SK-N-SH treated with all-trans-retinoic acid at 6 μM for 48 hours (cell line): ENCODE data around the gene BCORL1.

Experiments used
- ATAC-seq: fragments of 200-7000 bp; cut with Tn5 transposase; 3 replicates; pipeline ENCODE4 v1.9.1; 2020; ENCODE audit warnings: mild to moderate bottlenecking, moderate library complexity
- ARNTL ChIP-seq: fragments of 450-650 bp; formaldehyde crosslinking; IDR thresholded peaks from 2 replicates; pipeline ENCODE4 v1.5.0; 2020; ENCODE audit warnings: low read depth, mild to moderate bottlenecking, moderate library complexity, borderline replicate concordance
- BACH2 ChIP-seq: fragments of 250-450 bp; sonication (Bioruptor Pico); IDR thresholded peaks from 2 replicates; pipeline ENCODE4 v1.9.0; 2021; ENCODE audit warnings: mild to moderate bottlenecking, borderline replicate concordance
- CREB5 ChIP-seq: fragments of 250-450 bp; sonication (Bioruptor Pico); IDR thresholded peaks from 2 replicates; pipeline ENCODE4 v1.5.1; 2020; ENCODE audit warnings: low read depth, mild to moderate bottlenecking, moderate library complexity
- CSDC2 ChIP-seq: fragments of 250-450 bp; sonication (Bioruptor Pico); IDR thresholded peaks from 2 replicates; pipeline ENCODE4 v1.5.0; 2020; ENCODE audit warnings: mild to moderate bottlenecking, moderate library complexity
- ESRRG ChIP-seq: fragments of 250-450 bp; sonication (Bioruptor Pico); IDR thresholded peaks from 2 replicates; pipeline ENCODE4 v1.6.1; 2021; ENCODE audit warnings: mild to moderate bottlenecking
- GLIS3 ChIP-seq: fragments of 250-450 bp; sonication (Bioruptor Pico); IDR thresholded peaks from 2 replicates; pipeline ENCODE4 v1.5.0; 2020; ENCODE audit warnings: mild to moderate bottlenecking, moderate library complexity
- ISL1 ChIP-seq: fragments of 250-450 bp; sonication (Bioruptor Pico); IDR thresholded peaks from 2 replicates; pipeline ENCODE4 v2.1.2; 2022; ENCODE audit warnings: mild to moderate bottlenecking, moderate library complexity
- PATZ1 ChIP-seq: fragments of 250-450 bp; sonication (Bioruptor Pico); IDR thresholded peaks from 2 replicates; pipeline ENCODE4 v1.8.0; 2020; ENCODE audit warnings: mild to moderate bottlenecking, moderate library complexity, borderline replicate concordance
- PPARA ChIP-seq: fragments of 250-450 bp; sonication (Bioruptor Pico); IDR thresholded peaks from 2 replicates; pipeline ENCODE4 v1.5.0; 2020; ENCODE audit warnings: mild to moderate bottlenecking, borderline replicate concordance
- RARB ChIP-seq: fragments of 250-450 bp; sonication (Bioruptor Pico); IDR thresholded peaks from 2 replicates; pipeline ENCODE4 v1.8.0; 2021; ENCODE audit warnings: mild to moderate bottlenecking, moderate library complexity
- SNAI2 ChIP-seq: fragments of 250-450 bp; sonication (Bioruptor Pico); IDR thresholded peaks from 2 replicates; pipeline ENCODE4 v1.5.0; 2020; ENCODE audit warnings: mild to moderate bottlenecking, moderate library complexity
- TCF4 ChIP-seq: fragments of 250-450 bp; sonication (Bioruptor Pico); IDR thresholded peaks from 2 replicates; pipeline ENCODE4 v1.8.0; 2021; ENCODE audit warnings: mild to moderate bottlenecking, moderate library complexity, borderline replicate concordance
- TSHZ2 ChIP-seq: fragments of 250-450 bp; sonication (Bioruptor Pico); IDR thresholded peaks from 2 replicates; pipeline ENCODE4 v1.5.0; 2020; ENCODE audit warnings: mild to moderate bottlenecking, moderate library complexity
- ZC3H10 ChIP-seq: fragments of 250-450 bp; sonication (Bioruptor Pico); IDR thresholded peaks from 2 replicates; pipeline ENCODE4 v1.5.1; 2021; ENCODE audit warnings: mild to moderate bottlenecking, moderate library complexity
- ZFP3 ChIP-seq: fragments of 250-450 bp; sonication (Bioruptor Pico); IDR thresholded peaks from 2 replicates; pipeline ENCODE4 v1.5.0; 2020; ENCODE audit warnings: mild to moderate bottlenecking, moderate library complexity
- ZNF565 ChIP-seq: fragments of 450-650 bp; formaldehyde crosslinking; conservative IDR thresholded peaks from 2 replicates; pipeline ENCODE4 v1.5.0; 2020; ENCODE audit warnings: low read depth, mild to moderate bottlenecking, moderate library complexity
- ZNF70 ChIP-seq: fragments of 450-650 bp; formaldehyde crosslinking; IDR thresholded peaks from 2 replicates; pipeline ENCODE4 v1.5.0; 2020; ENCODE audit warnings: mild to moderate bottlenecking, moderate library complexity
- ZNF8 ChIP-seq: fragments of 450-650 bp; formaldehyde crosslinking; IDR thresholded peaks from 2 replicates; pipeline ENCODE4 v1.5.0; 2020; ENCODE audit warnings: mild to moderate bottlenecking, moderate library complexity
- TF ChIP-seq, protein P1 (sequence below): fragments of 250-450 bp; sonication (Bioruptor Pico); IDR thresholded peaks from 2 replicates; pipeline ENCODE4 v1.8.0; 2021; ENCODE audit warnings: low read depth, mild to moderate bottlenecking, moderate library complexity, borderline replicate concordance
- TF ChIP-seq, protein P2 (sequence below): fragments of 250-450 bp; sonication (Bioruptor Pico); IDR thresholded peaks from 2 replicates; pipeline ENCODE4 v1.5.1; 2021; ENCODE audit warnings: mild to moderate bottlenecking, moderate library complexity

BCORL1 gene

GRCh38 chrX:130094696-130095095, 112.3 kb downstream of the BCORL1 start:
- no peak for ATAC-seq
- no peak for TF ChIP-seq CSDC2 (CRISPR knock-in tag)
- no peak for TF ChIP-seq RARB (CRISPR knock-in tag)

GRCh38 chrX:130095249-130096030, 113.0 kb downstream of the BCORL1 start:
- no peak for ATAC-seq
- TF ChIP-seq ARNTL (CRISPR knock-in tag) (no peak), TCF4 (no peak), CREB5 (CRISPR knock-in tag) (no peak), PPARA (CRISPR knock-in tag) (no peak), ZC3H10 (CRISPR knock-in tag) (no peak), ZNF565 (no peak), SNAI2 (no peak), ZFP3 (CRISPR knock-in tag) (no peak), ZNF70 (CRISPR knock-in tag) (no peak), GLIS3 (CRISPR knock-in tag) (no peak)
- TF ChIP-seq, protein P1, sequence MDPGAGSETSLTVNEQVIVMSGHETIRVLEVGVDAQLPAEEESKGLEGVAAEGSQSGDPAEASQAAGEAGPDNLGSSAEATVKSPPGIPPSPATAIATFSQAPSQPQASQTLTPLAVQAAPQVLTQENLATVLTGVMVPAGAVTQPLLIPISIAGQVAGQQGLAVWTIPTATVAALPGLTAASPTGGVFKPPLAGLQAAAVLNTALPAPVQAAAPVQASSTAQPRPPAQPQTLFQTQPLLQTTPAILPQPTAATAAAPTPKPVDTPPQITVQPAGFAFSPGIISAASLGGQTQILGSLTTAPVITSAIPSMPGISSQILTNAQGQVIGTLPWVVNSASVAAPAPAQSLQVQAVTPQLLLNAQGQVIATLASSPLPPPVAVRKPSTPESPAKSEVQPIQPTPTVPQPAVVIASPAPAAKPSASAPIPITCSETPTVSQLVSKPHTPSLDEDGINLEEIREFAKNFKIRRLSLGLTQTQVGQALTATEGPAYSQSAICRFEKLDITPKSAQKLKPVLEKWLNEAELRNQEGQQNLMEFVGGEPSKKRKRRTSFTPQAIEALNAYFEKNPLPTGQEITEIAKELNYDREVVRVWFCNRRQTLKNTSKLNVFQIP (CRISPR knock-in tag): no peak
- TF ChIP-seq, protein P2, sequence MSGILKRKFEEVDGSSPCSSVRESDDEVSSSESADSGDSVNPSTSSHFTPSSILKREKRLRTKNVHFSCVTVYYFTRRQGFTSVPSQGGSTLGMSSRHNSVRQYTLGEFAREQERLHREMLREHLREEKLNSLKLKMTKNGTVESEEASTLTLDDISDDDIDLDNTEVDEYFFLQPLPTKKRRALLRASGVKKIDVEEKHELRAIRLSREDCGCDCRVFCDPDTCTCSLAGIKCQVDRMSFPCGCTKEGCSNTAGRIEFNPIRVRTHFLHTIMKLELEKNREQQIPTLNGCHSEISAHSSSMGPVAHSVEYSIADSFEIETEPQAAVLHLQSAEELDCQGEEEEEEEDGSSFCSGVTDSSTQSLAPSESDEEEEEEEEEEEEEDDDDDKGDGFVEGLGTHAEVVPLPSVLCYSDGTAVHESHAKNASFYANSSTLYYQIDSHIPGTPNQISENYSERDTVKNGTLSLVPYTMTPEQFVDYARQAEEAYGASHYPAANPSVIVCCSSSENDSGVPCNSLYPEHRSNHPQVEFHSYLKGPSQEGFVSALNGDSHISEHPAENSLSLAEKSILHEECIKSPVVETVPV (CRISPR knock-in tag): no peak
- TF ChIP-seq, all 23 proteins: peak for 0

- ATAC-seq: peak; percentile 49
- TF ChIP-seq TCF4 (peak; percentile 31; the same call in 1 of the 2 replicates), ESRRG (CRISPR knock-in tag) (no peak), TSHZ2 (CRISPR knock-in tag) (no peak), PATZ1 (CRISPR knock-in tag) (no peak)
Observed at GRCh38 chrX:130097507-130098209, 115.2 kb downstream of the BCORL1 start.

DNA sequence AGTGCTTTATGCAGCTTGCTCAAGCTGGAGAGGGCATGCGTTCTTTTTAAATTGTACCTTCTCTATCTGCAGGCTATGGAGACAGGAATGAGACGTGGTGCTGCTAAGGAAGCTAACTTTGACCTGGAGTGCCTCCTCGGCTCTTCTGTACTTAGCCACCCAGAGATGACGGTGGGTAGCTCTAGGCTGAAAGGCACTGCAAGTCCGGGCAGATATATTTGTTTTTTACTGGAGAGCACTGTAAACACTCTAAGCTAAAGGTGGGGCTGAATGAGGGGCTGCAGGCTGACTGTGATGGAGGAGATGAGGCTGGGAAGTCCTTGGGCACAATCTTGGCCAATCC, 115.7 kb downstream of the BCORL1 start:
- ATAC-seq: no peak
- TF ChIP-seq CSDC2 (CRISPR knock-in tag) (no peak), BACH2 (CRISPR knock-in tag) (no peak), TCF4 (no peak), RARB (CRISPR knock-in tag) (no peak), ZNF8 (no peak), GLIS3 (CRISPR knock-in tag) (no peak), ISL1 (CRISPR knock-in tag) (no peak), ZNF565 (no peak), ESRRG (CRISPR knock-in tag) (no peak), TSHZ2 (CRISPR knock-in tag) (no peak), PPARA (CRISPR knock-in tag) (no peak)
- TF ChIP-seq, protein P2 (CRISPR knock-in tag): no peak
